Measurements from ENCODE around the gene YBX2. TPM values are rescaled to one million over a fixed set of nuclear protein-coding genes. Genes with fewer than 3 reads are reported as not detected.
A peak's percentile ranks its signal among the peaks of the same experiment; 100 is the strongest.
"Not testable (repeated sequence)": the region's sequence is repeated elsewhere in the genome, so short reads cannot be mapped to it uniquely, and the experiment has no call there.

Gene YBX2
- 1 to 10 TPM; 3.3 to 6.5 (median 5.3) TPM for total RNA-seq

DNA sequence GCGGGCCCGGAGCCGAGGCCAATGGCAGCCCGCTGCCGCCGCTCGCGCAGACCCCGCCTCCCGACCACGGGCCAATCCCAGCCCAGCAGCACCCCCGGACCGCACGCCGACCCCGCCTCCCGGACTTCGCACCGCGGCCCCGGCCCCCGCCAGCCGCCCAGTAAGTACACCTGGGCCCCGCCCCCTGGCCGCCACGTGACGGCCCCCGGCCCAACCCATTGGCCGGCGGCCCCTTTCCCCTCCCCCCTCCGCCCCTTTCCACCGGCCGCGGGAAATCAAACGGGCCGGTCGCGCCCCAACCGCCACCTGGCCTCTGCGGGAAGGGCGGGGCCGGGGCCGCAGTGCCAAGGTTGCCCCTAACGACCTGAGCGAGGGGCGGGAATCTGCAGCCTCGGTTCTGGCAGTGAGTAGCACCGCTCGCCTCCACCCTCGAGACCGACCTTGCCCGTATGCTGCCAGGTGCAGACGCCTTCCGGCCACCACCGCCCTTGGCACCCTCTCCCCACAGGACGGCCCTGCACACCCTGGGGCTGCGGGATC, at the start of gene YBX2:
Gene YBX2, minus strand, starts transcription at position 26 of the 540 bp plus-strand sequence. CDS start 139 bp downstream, outside the sequence.
- WGBS, 2 donors (ENCODE audit: low coverage in 1 of 2), result 0 to 4% methylated on average over 5 to 6 of the region's 57 CpGs

DNA sequence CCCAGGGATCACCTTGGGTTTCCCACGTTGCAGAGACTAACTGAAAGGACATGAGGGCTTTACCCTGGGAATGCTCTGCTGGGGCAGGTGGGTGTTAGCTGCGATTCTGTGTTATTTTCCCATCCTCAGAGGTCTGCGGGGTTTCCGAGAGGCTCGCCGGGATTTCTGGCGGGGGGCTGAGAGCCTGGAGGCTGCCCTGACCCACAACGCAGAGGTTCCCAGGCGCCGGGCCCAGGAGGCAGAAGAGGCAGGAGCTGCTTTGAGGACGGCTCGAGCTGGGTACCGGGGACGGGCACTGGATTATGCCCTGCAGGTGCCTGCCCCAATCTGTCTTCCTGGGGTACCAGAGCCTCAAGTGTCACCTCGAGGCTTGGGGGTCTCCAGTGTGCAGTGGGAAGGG, 48.8 kb upstream of the YBX2 start:
- H3K9me3 ChIP-seq, result no peaks in the 10 kb centered on the region
- TF ChIP-seq, protein P1, sequence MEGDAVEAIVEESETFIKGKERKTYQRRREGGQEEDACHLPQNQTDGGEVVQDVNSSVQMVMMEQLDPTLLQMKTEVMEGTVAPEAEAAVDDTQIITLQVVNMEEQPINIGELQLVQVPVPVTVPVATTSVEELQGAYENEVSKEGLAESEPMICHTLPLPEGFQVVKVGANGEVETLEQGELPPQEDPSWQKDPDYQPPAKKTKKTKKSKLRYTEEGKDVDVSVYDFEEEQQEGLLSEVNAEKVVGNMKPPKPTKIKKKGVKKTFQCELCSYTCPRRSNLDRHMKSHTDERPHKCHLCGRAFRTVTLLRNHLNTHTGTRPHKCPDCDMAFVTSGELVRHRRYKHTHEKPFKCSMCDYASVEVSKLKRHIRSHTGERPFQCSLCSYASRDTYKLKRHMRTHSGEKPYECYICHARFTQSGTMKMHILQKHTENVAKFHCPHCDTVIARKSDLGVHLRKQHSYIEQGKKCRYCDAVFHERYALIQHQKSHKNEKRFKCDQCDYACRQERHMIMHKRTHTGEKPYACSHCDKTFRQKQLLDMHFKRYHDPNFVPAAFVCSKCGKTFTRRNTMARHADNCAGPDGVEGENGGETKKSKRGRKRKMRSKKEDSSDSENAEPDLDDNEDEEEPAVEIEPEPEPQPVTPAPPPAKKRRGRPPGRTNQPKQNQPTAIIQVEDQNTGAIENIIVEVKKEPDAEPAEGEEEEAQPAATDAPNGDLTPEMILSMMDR (IDR thresholded peaks at IDR 0.05), result no peak
- TF ChIP-seq POLR2A (IDR thresholded peaks at IDR 0.05), result no peak
- TF ChIP-seq EP300 (IDR thresholded peaks at IDR 0.05), result no peak
- no peak for TF ChIP-seq POLR2AphosphoS5 (IDR thresholded peaks at IDR 0.05)
- H3K36me3 ChIP-seq, result no peaks in the 10 kb centered on the region
- peaks cover 53% of the 10 kb centered on the region for H3K27me3 ChIP-seq
- 40% methylated on average over 3 of the region's 15 CpGs; no CpG with 5 or more reads in 1 of the 2 donors for WGBS, 2 donors (ENCODE audit: low coverage in 1 of 2)
- peaks cover 0 to 5% (median 0%) of the 10 kb centered on the region in 3 donors for H3K4me1 ChIP-seq
- no peak overlapping the region for H3K27ac ChIP-seq
- H3K4me3 ChIP-seq, result no peak overlapping the region
- no peak for ATAC-seq

More for the DNA sequence above, at the start of gene YBX2:
- Histone ChIP-seq H3K4me3 (peak within 1 kb of the TSS in 1 of 2 donors; percentile 49), H3K36me3 (no peaks in the 10 kb centered on the region), H3K4me1 (peaks cover 5 to 72% (median 41%) of the 10 kb centered on the region in 3 donors), H3K27ac (peak within 1 kb of the TSS; percentile 58 to 98 (median 90)), H3K27me3 (peaks cover 38% of the 10 kb centered on the region), H3K9me3 (no peaks in the 10 kb centered on the region)
- TF ChIP-seq POLR2A (IDR thresholded peaks at IDR 0.05), result no peak
- TF ChIP-seq POLR2AphosphoS5 (IDR thresholded peaks at IDR 0.05), result no peak
- ATAC-seq, result peak; percentile 56

DNA sequence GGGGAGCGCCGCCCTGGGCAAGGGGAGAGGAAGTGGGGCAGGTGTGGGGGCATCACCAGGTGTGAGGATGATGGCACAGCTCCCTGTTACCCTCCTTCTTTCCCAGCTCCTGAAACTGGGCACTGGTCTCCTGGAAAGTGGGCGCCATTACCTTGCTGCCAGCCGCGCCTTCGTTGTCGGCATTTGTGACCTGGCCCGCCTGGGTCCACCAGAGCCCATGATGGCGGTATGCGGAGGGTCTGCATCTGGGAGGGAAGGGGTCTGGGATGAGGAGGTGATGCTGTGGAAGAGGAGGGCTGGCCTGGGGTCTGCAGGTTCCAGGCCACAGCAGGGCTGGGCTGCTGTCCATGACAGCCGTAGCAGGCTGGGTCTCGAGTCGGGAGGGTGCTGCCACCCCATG, 47.4 kb upstream of the YBX2 start:
- no peak for TF ChIP-seq EP300 (IDR thresholded peaks at IDR 0.05)
- no peak for TF ChIP-seq POLR2A (IDR thresholded peaks at IDR 0.05)
- no peak overlapping the region for H3K4me3 ChIP-seq
- no peaks in the 10 kb centered on the region for H3K36me3 ChIP-seq
- WGBS, 2 donors (ENCODE audit: low coverage in 1 of 2), result 89 to 95% methylated on average over 3 to 5 of the region's 13 CpGs
- no peak overlapping the region for H3K27ac ChIP-seq
- ATAC-seq, result no peak
- H3K4me1 ChIP-seq, result no peaks in the 10 kb centered on the region
- H3K9me3 ChIP-seq, result no peaks in the 10 kb centered on the region
- peaks cover 64% of the 10 kb centered on the region for H3K27me3 ChIP-seq

DNA sequence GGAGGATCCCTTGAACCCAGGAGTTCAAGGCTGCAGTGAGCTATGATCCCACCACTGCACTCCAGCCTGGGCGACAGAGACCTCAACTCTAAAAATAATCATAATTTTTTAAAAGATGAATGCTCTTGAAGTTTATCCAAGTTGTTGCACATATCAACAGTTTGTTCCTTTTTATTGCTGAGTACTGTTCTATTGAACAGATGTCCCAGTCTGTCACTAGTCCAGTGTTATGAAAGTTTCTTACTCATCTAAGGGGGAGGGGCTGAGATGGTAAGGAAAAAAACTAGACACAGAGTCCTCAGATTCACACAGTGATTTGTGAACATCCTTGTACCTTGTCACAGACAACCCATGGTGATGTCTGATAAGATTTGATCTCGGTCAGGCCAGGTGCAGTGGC, 45.7 kb upstream of the YBX2 start:
- no peak for ATAC-seq
- TF ChIP-seq EP300 (IDR thresholded peaks at IDR 0.05) (no peak), POLR2AphosphoS5 (IDR thresholded peaks at IDR 0.05) (no peak), POLR2A (IDR thresholded peaks at IDR 0.05) (no peak)
- TF ChIP-seq, protein P1 (IDR thresholded peaks at IDR 0.05), result no peak
- Histone ChIP-seq H3K9me3 (no peaks in the 10 kb centered on the region), H3K4me3 (no peak overlapping the region), H3K36me3 (no peaks in the 10 kb centered on the region), H3K27ac (no peak overlapping the region), H3K27me3 (peaks cover 81% of the 10 kb centered on the region), H3K4me1 (no peaks in the 10 kb centered on the region)
- WGBS, 2 donors (ENCODE audit: low coverage in 1 of 2), result 60% methylated on average over 2 of the region's 2 CpGs; no CpG with 5 or more reads in 1 of the 2 donors

GRCh38 chr17:7337600-7337999, 43.2 kb upstream of the YBX2 start:
- not testable (repeated sequence) for H3K9me3 ChIP-seq, H3K36me3 ChIP-seq, H3K27ac ChIP-seq, ATAC-seq, H3K4me3 ChIP-seq, H3K4me1 ChIP-seq
- H3K27me3 ChIP-seq, result peaks cover 81% of the 10 kb centered on the region
- 41 to 70% methylated on average over 2 to 3 of the region's 7 CpGs for WGBS, 2 donors (ENCODE audit: low coverage in 1 of 2)

DNA sequence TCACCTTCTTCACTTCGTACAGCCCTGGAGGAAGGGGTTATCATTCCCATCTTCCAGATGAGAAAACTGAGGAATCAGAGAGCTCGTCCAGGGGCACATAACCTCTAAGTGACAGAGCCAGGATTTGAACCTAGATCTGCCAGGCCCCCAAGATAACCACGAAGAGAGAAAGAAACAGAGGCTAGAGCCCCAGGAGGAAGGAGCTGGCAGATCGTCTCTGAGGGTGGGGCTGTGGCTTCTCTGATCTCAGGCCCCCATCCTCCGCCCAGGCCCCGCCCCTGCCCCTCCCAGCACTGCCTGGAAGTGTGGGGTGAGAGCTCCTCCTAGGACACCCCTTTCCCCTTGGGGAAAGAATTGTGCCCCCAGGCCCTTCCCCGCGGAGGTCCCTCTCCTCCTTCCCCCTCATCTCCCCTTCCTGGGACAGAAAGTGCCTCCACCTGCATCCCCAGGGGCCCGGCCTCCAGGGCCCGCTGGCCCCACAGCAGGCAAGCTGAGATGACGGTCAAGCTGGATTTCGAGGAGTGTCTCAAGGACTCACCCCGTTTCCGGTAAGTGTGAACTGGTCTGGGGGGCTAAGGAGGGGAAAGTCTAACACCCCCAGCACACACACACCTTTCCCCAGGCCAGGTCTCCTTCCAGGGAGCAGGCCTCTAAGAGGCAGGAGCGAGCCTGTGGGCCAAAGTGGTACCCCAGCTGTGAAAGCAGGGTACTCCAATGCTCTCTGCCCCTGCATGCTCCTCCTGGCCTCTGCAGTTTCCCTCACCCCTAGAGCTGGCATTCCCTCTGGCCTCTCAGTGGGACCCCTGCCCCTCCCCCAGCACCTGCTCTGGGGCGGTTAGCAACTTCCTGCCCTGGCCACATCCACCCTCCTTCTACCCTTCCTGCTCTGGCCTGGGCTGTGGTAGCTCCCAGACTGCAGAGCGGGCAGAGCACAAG, 42.1 kb upstream of the YBX2 start, which contains the start of gene ACAP1:
Gene ACAP1, plus strand, starts transcription at position 290 of the 936 bp plus-strand sequence. Its CDS starts 206 bp downstream, at position 496.
- Histone ChIP-seq H3K36me3 (no peaks in the 10 kb centered on the region), H3K4me1 (no peaks in the 10 kb centered on the region), H3K4me3 (peak within 1 kb of the TSS in 1 of 2 donors; percentile 23), H3K9me3 (no peaks in the 10 kb centered on the region), H3K27ac (peak within 1 kb of the TSS in 1 of 4 donors; percentile 11), H3K27me3 (peaks cover 70% of the 10 kb centered on the region)
- TF ChIP-seq EP300 (IDR thresholded peaks at IDR 0.05) (no peak), POLR2AphosphoS5 (IDR thresholded peaks at IDR 0.05) (no peak), POLR2A (IDR thresholded peaks at IDR 0.05) (no peak)
- TF ChIP-seq, protein P1 (IDR thresholded peaks at IDR 0.05), result no peak
- 39 to 43% methylated on average over 5 of the region's 17 CpGs for WGBS, 2 donors (ENCODE audit: low coverage in 1 of 2)
- ATAC-seq, result no peak

DNA sequence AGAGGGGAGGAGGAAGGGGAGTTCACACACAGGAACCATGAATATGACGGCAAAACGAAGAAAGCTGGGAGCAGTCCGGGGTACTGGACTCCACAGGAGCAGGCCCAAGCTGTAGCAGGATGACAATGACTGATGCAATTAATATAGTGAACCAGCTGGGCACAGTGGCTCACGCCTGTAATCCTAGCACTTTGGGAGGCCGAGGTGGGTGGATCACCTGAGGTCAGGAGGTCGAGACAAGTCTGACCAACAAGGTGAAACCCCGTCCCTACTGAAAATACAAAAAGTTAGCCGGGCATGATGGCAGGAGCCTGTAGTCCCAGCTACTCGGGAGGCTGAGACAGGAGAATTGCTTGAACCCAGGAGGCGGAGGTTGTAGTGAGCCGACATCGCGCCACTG, 41.3 kb upstream of the YBX2 start:
- H3K36me3 ChIP-seq, H3K27ac ChIP-seq, H3K4me3 ChIP-seq, ATAC-seq, H3K4me1 ChIP-seq, H3K9me3 ChIP-seq: not testable (repeated sequence)
- H3K27me3 ChIP-seq, result peaks cover 63% of the 10 kb centered on the region
- 44 to 73% methylated on average over 3 to 13 of the region's 13 CpGs for WGBS, 2 donors (ENCODE audit: low coverage in 1 of 2)

All from gastroesophageal sphincter (tissue), 4 donors.